ENCODE data around the gene DPEP2NB.
"Not testable (repeated sequence)": the region's sequence is repeated elsewhere in the genome, so short reads cannot be mapped to it uniquely, and the experiment has no call there.

Gene DPEP2NB

GRCh38 chr16:68000450-68000849, 15.3 kb downstream of the DPEP2NB start:
- no peak for TF ChIP-seq POLR2AphosphoS5 (IDR thresholded peaks at IDR 0.05; ENCODE audit: low read depth, low read length)
- TF ChIP-seq, protein P1, sequence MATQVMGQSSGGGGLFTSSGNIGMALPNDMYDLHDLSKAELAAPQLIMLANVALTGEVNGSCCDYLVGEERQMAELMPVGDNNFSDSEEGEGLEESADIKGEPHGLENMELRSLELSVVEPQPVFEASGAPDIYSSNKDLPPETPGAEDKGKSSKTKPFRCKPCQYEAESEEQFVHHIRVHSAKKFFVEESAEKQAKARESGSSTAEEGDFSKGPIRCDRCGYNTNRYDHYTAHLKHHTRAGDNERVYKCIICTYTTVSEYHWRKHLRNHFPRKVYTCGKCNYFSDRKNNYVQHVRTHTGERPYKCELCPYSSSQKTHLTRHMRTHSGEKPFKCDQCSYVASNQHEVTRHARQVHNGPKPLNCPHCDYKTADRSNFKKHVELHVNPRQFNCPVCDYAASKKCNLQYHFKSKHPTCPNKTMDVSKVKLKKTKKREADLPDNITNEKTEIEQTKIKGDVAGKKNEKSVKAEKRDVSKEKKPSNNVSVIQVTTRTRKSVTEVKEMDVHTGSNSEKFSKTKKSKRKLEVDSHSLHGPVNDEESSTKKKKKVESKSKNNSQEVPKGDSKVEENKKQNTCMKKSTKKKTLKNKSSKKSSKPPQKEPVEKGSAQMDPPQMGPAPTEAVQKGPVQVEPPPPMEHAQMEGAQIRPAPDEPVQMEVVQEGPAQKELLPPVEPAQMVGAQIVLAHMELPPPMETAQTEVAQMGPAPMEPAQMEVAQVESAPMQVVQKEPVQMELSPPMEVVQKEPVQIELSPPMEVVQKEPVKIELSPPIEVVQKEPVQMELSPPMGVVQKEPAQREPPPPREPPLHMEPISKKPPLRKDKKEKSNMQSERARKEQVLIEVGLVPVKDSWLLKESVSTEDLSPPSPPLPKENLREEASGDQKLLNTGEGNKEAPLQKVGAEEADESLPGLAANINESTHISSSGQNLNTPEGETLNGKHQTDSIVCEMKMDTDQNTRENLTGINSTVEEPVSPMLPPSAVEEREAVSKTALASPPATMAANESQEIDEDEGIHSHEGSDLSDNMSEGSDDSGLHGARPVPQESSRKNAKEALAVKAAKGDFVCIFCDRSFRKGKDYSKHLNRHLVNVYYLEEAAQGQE (IDR thresholded peaks at IDR 0.05; ENCODE audit: insufficient read depth in 1 of 2, low read depth in 2 of 2, low read length in 2 of 2), result no peak
- no peak for TF ChIP-seq SIN3A (IDR thresholded peaks at IDR 0.05; ENCODE audit: borderline replicate concordance, insufficient read depth, low read length)
- no peak for TF ChIP-seq FOXP2 (optimal IDR thresholded peaks at IDR 0.05; ENCODE audit: borderline replicate concordance, extremely low read depth, extremely low read length, insufficient read depth)
- TF ChIP-seq TAF1 (IDR thresholded peaks at IDR 0.05; ENCODE audit: borderline replicate concordance, insufficient read depth, low read length), result no peak

- TF ChIP-seq, protein P1 (IDR thresholded peaks at IDR 0.05; ENCODE audit: insufficient read depth in 1 of 2, low read depth in 2 of 2, low read length in 2 of 2), result no peak
- TF ChIP-seq POLR2AphosphoS5 (IDR thresholded peaks at IDR 0.05; ENCODE audit: low read depth, low read length) (no peak), SIN3A (IDR thresholded peaks at IDR 0.05; ENCODE audit: borderline replicate concordance, insufficient read depth, low read length) (no peak), TAF1 (IDR thresholded peaks at IDR 0.05; ENCODE audit: borderline replicate concordance, insufficient read depth, low read length) (no peak), FOXP2 (optimal IDR thresholded peaks at IDR 0.05; ENCODE audit: borderline replicate concordance, extremely low read depth, extremely low read length, insufficient read depth) (no peak)
These were observed 15.7 kb downstream of the DPEP2NB start for GRCh38 chr16:67999985-68000384.

GRCh38 chr16:67998779-67999688, 16.7 kb downstream of the DPEP2NB start, which contains the start of gene DPEP2:
DPEP2 (minus strand) TSS chr16:67999484; CDS start chr16:67993212, 6,272 bp downstream.
- not testable (repeated sequence) for TF ChIP-seq POLR2AphosphoS5 (IDR thresholded peaks at IDR 0.05; ENCODE audit: low read depth, low read length); TAF1 (IDR thresholded peaks at IDR 0.05; ENCODE audit: borderline replicate concordance, insufficient read depth, low read length)
- TF ChIP-seq, protein P1 (IDR thresholded peaks at IDR 0.05; ENCODE audit: insufficient read depth in 1 of 2, low read depth in 2 of 2, low read length in 2 of 2), result not testable (repeated sequence)

DNA sequence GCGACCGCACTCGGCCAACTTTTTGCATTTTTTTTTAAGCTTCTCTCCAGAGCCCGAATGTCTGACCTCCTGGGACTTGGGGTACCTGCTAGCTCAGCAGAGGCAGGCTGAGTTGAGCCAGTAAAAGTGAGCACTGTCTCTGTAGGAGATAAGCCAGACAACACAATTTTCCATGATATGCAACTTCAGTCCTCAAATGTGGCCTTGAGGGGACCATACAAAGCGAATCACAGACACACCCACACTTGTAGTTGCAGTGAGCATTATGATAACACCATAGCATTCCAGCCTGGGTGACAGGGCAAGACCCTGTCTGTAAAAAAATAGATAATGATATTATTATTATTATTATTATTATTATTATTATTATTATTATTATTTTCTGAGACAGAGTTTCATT, 19.0 kb downstream of the DPEP2NB start:
- TF ChIP-seq FOXP2 (optimal IDR thresholded peaks at IDR 0.05; ENCODE audit: borderline replicate concordance, extremely low read depth, extremely low read length, insufficient read depth), result no peak
- no peak for TF ChIP-seq SIN3A (IDR thresholded peaks at IDR 0.05; ENCODE audit: borderline replicate concordance, insufficient read depth, low read length)
- TF ChIP-seq, protein P1 (IDR thresholded peaks at IDR 0.05; ENCODE audit: insufficient read depth in 1 of 2, low read depth in 2 of 2, low read length in 2 of 2), result no peak
- no peak for TF ChIP-seq TAF1 (IDR thresholded peaks at IDR 0.05; ENCODE audit: borderline replicate concordance, insufficient read depth, low read length)
- TF ChIP-seq POLR2AphosphoS5 (IDR thresholded peaks at IDR 0.05; ENCODE audit: low read depth, low read length), result no peak
